ENCODE measurements around the gene BICDL2.

- TF ChIP-seq, protein P1, sequence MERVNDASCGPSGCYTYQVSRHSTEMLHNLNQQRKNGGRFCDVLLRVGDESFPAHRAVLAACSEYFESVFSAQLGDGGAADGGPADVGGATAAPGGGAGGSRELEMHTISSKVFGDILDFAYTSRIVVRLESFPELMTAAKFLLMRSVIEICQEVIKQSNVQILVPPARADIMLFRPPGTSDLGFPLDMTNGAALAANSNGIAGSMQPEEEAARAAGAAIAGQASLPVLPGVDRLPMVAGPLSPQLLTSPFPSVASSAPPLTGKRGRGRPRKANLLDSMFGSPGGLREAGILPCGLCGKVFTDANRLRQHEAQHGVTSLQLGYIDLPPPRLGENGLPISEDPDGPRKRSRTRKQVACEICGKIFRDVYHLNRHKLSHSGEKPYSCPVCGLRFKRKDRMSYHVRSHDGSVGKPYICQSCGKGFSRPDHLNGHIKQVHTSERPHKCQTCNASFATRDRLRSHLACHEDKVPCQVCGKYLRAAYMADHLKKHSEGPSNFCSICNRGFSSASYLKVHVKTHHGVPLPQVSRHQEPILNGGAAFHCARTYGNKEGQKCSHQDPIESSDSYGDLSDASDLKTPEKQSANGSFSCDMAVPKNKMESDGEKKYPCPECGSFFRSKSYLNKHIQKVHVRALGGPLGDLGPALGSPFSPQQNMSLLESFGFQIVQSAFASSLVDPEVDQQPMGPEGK (CRISPR knock-in tag; IDR thresholded peaks at IDR 0.05; ENCODE audit: borderline replicate concordance), result no peak
- TF ChIP-seq RARB (CRISPR knock-in tag; IDR thresholded peaks at IDR 0.05), result no peak
Measured at GRCh38 chr16:3054965-3055733, 18.4 kb upstream of the BICDL2 start.

Data from SK-N-SH treated with all-trans-retinoic acid at 6 μM for 48 hours (cell line).